K562 (cell line): ENCODE data around the gene LRFN4. TPM values are rescaled to one million over a fixed set of nuclear protein-coding genes. Genes with fewer than 3 reads are reported as not detected.

Experiments used
- CBX3 ChIP-seq, 2 experiments: IDR thresholded peaks; 1 replicate in 1 of 2; 2 replicates in 1 of 2; pipeline ENCODE4 v1.6.1; 2012; ENCODE audit warnings: inconsistent platforms in 2 of 2, low read length in 2 of 2, borderline replicate concordance in 1 of 2, control low read depth in 1 of 2
- HIVEP1 ChIP-seq: fragments of 250-450 bp; sonication (Bioruptor Pico); IDR thresholded peaks from 2 replicates; pipeline ENCODE4 v1.4.0; 2020; ENCODE audit warnings: mild to moderate bottlenecking
- HSF4 ChIP-seq: fragments of 250-450 bp; sonication (Bioruptor Pico); IDR thresholded peaks from 2 replicates; pipeline ENCODE4 v2.1.2; 2022; ENCODE audit warnings: mild to moderate bottlenecking, moderate library complexity, borderline replicate concordance
- KAT7 ChIP-seq: sonication (generic); formaldehyde crosslinking; IDR thresholded peaks from 2 replicates; pipeline ENCODE4 v1.8.0; 2022; ENCODE audit warnings: missing genetic modification reagents, mild to moderate bottlenecking, borderline replicate concordance
- MXI1 ChIP-seq: IDR thresholded peaks from 2 replicates; pipeline ENCODE4 v1.6.1; 2011; ENCODE audit warnings: low read depth, mild to moderate bottlenecking, improper control_type of control experiment, low read length
- PRPF4 ChIP-seq: fragments of 200-400 bp; formaldehyde crosslinking; IDR thresholded peaks from one replicate; pipeline ENCODE4 v1.6.1; 2017; ENCODE audit warnings: low read length, low read depth, mild to moderate bottlenecking; ENCODE audit not compliant: insufficient read depth, poor library complexity, severe bottlenecking
- U2AF1 ChIP-seq: fragments of 200-400 bp; formaldehyde crosslinking; optimal IDR thresholded peaks from 2 replicates; pipeline ENCODE3; 2017; ENCODE audit warnings: mild to moderate bottlenecking, low read depth, low read length, moderate library complexity
- ZBTB49 ChIP-seq: sonication (generic); formaldehyde crosslinking; IDR thresholded peaks from 2 replicates; pipeline ENCODE4 v1.8.0; 2022; ENCODE audit warnings: missing genetic modification reagents, mild to moderate bottlenecking, borderline replicate concordance
- ZNF76 ChIP-seq: fragments of 250-450 bp; sonication (Bioruptor Pico); IDR thresholded peaks from 2 replicates; pipeline ENCODE4 v1.4.0; 2020; ENCODE audit warnings: mild to moderate bottlenecking, moderate library complexity, borderline replicate concordance
- ZNF766 ChIP-seq: fragments of 200-800 bp; sonication (Bioruptor generic); conservative IDR thresholded peaks from 2 replicates; pipeline ENCODE4 v1.6.1; 2016; ENCODE audit warnings: missing genetic modification characterization, missing compliant biosample characterization
- polyA plus RNA-seq, 8 experiments: library from polyadenylated mRNA; depleted of rRNA in 4 of 8; stranded (reverse) in 5 of 8; unstranded in 3 of 8; fragments of >200 nt; fragmentation: Nextera tagmentation in 2 of 8; fragmentation: Illumina TruSeq in 1 of 8; extraction: Ambion mirVana in 2 of 8; extraction: Trizol in 1 of 8; gene quantifications; 2 replicates each; pipeline versions ENCODE4 v1.2.1 to v1.2.3, GENCODE V29; 2011 to 2014; ENCODE audit warnings: inconsistent platforms in 1 of 8, missing spikeins in 1 of 8
- total RNA-seq, 7 experiments: library from RNA; depleted of rRNA in 6 of 7; stranded (reverse); fragments of >200 nt in 6 of 7; fragmentation: Illumina TruSeq in 2 of 7; extraction: Trizol in 2 of 7; gene quantifications; 2 replicates each; pipeline versions ENCODE4 v1.2.1 to v1.2.3, GENCODE V29; 2011 to 2021; ENCODE audit warnings: low replicate concordance in 1 of 7
- TF ChIP-seq, protein P1 (sequence below), 2 experiments: fragments of 450-650 bp; IDR thresholded peaks; 2 replicates each; pipeline ENCODE4 v1.6.1; 2018; ENCODE audit warnings: mild to moderate bottlenecking in 2 of 2, low read depth in 1 of 2; ENCODE audit not compliant: partially characterized antibody in 2 of 2
- TF ChIP-seq, protein P2 (sequence below): fragments of 450-650 bp; IDR thresholded peaks from 2 replicates; pipeline ENCODE4 v1.6.1; 2014; ENCODE audit warnings: low read depth, mild to moderate bottlenecking, moderate library complexity, borderline replicate concordance
- TF ChIP-seq, protein P3 (sequence below): fragments of 250-450 bp; sonication (Bioruptor Pico); IDR thresholded peaks from 2 replicates; pipeline ENCODE4 v1.5.0; 2021; ENCODE audit warnings: mild to moderate bottlenecking, moderate library complexity

The LRFN4 gene
- total and polyA plus RNA-seq, 9 of the 15 experiments (the other 6 are each of a cell fraction or from before 2014, with no cell fraction given) = 0.10 to 60.1 (median 6.7) TPM

DNA sequence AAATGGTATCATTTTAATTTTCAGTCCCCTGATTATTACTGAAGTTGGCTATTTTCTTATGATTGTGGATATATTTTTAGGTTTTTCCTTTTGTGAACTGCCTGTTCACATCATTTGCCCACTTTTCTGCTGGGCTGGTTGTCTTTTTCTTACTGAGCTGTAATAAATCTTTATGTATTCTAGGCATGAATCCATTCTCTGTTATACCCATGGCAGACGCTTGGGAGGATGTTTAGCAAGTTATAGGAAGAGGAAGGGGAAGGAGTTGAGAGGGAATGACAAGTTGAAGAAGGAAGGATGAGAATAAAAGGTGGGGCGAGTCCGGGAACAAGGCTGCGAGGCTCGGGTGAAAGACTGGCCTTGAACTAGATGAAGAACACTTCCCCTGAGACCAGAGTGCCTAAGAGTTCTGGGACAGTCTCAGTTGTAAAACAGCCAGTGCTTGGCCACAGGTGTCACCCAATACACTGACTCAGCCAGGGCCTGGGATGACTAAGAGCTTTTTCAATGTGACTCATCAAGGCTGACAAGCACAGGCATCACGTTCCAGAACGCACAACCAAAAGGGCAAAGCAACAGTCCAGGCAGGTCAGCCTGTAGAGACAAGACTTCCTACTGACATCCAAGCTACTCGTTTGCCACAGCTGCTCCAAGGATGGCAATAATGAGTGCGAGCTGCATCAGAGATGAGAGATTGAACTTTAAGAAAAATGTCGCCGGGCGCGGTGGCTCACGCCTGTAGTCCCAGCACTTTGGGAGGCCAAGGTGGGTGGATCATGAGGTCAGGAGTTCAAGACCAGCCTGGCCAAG is 35.2 kb downstream of the LRFN4 start (continued):
- TF ChIP-seq, protein P1, sequence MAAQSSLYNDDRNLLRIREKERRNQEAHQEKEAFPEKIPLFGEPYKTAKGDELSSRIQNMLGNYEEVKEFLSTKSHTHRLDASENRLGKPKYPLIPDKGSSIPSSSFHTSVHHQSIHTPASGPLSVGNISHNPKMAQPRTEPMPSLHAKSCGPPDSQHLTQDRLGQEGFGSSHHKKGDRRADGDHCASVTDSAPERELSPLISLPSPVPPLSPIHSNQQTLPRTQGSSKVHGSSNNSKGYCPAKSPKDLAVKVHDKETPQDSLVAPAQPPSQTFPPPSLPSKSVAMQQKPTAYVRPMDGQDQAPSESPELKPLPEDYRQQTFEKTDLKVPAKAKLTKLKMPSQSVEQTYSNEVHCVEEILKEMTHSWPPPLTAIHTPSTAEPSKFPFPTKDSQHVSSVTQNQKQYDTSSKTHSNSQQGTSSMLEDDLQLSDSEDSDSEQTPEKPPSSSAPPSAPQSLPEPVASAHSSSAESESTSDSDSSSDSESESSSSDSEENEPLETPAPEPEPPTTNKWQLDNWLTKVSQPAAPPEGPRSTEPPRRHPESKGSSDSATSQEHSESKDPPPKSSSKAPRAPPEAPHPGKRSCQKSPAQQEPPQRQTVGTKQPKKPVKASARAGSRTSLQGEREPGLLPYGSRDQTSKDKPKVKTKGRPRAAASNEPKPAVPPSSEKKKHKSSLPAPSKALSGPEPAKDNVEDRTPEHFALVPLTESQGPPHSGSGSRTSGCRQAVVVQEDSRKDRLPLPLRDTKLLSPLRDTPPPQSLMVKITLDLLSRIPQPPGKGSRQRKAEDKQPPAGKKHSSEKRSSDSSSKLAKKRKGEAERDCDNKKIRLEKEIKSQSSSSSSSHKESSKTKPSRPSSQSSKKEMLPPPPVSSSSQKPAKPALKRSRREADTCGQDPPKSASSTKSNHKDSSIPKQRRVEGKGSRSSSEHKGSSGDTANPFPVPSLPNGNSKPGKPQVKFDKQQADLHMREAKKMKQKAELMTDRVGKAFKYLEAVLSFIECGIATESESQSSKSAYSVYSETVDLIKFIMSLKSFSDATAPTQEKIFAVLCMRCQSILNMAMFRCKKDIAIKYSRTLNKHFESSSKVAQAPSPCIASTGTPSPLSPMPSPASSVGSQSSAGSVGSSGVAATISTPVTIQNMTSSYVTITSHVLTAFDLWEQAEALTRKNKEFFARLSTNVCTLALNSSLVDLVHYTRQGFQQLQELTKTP (IDR thresholded peaks at IDR 0.05; ENCODE audit: low read depth in 1 of 2, partially characterized antibody in 2 of 2) = peak in 1 of 2 experiments; percentile 75
- no peak for TF ChIP-seq U2AF1
- TF ChIP-seq ZNF76 = no peak
- peak in 1 of 2 experiments; percentile 56; a peak in 1 of 3 replicates for TF ChIP-seq CBX3 (IDR thresholded peaks at IDR 0.05; ENCODE audit: borderline replicate concordance in 1 of 2, low read length in 2 of 2)
- TF ChIP-seq, protein P2, sequence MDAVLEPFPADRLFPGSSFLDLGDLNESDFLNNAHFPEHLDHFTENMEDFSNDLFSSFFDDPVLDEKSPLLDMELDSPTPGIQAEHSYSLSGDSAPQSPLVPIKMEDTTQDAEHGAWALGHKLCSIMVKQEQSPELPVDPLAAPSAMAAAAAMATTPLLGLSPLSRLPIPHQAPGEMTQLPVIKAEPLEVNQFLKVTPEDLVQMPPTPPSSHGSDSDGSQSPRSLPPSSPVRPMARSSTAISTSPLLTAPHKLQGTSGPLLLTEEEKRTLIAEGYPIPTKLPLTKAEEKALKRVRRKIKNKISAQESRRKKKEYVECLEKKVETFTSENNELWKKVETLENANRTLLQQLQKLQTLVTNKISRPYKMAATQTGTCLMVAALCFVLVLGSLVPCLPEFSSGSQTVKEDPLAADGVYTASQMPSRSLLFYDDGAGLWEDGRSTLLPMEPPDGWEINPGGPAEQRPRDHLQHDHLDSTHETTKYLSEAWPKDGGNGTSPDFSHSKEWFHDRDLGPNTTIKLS = 0 out of 2 replicates have a peak, but pooled peaks have one; percentile 39
- TF ChIP-seq HSF4 (CRISPR knock-in tag) = no peak
- no peak for TF ChIP-seq MXI1
- TF ChIP-seq ZBTB49 = no peak
- peak; percentile 85 for TF ChIP-seq ZNF766 (CRISPR knock-in tag)
- TF ChIP-seq PRPF4 = no peak
- no peak; the same call in 1 of the 2 replicates for TF ChIP-seq KAT7 (CRISPR knock-in tag)
- TF ChIP-seq, protein P3, sequence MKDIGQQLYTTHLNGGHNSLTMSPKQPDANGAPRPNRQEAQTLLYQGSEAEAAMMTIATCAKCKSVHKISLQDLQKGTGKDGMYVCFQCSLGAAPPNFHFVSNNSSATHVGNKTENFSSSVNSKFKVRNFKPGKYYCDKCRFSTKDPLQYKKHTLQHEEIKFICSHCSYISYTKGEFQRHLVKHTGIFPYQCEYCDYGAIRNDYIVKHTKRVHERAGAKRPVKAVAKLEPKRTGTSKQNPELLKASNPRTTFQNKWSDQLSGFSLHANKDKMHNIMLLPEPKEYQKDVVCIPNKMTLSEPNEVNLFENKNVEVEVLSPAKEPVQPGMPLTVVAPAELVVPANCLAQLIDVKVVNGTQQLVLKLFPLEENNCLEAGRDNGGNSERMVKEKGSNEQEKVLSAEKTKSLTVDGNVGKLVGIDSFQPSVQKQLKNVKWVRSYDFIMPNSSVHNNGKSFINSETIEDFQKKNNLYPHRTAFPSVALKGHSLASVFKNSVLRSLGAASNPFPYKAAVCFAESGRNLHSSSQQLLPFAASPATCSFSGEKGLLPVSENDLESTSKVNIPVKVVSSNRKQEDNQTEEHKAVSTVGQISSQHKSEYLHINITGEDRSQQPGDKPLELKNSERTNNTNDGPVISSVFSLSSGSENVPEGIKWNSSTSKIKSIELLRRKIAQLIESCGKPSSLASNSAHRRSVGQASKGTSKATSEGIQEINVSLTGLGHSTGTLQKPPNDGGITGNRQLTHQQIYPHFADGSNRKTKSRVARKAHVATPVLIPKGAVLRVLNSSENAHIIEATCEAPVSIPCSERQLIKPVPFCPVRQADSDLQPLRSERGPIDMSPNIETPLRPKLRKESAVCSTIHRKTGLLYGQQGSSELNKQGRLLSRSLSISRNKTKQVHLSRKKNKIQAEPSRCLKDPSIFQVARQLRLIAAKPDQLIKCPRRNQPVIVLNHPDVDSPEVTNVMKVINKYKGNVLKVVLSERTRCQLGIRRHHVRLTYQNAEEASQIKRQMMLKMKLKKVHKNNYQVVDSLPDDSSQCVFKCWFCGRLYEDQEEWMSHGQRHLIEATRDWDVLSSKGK (CRISPR knock-in tag) = no peak
- TF ChIP-seq HIVEP1 = no peak
